ENCODE measurements around the gene MIOX.

The MIOX gene

GRCh38 chr22:50486561-50487289, at the start of gene MIOX:
TSS of gene MIOX (plus strand) at chr22:50486859. CDS start at chr22:50486898, 39 bp downstream.
- H3K4me3 Mint-ChIP-seq = no peak within 1 kb of the TSS
- CTCF ChIA-PET = interaction anchor here (0.7 to 2.0 kb wide), 2 partner anchors 11 to 12 kb away, joined by 4 to 10 read pairs; no protein-coding TSS in a partner anchor
- peak within 1 kb of the TSS; percentile 58 for H3K27ac Mint-ChIP-seq

GRCh38 chr22:50437511-50438304, 49.0 kb upstream of the MIOX start:
- H3K4me3 Mint-ChIP-seq = no peak overlapping the region
- peaks cover 7% of the 10 kb centered on the region for H3K36me3 Mint-ChIP-seq
- no peak for DNase-seq
- no peak overlapping the region for H3K27ac Mint-ChIP-seq
- CTCF ChIA-PET = interaction anchor here (1.7 kb wide), 1 partner anchor 14 kb away, joined by 4 read pairs; no protein-coding TSS in a partner anchor
- H3K27me3 Mint-ChIP-seq = no peaks in the 10 kb centered on the region
- H3K9me3 Mint-ChIP-seq = no peaks in the 10 kb centered on the region
- H3K4me1 Mint-ChIP-seq = no peaks in the 10 kb centered on the region

More at GRCh38 chr22:50486561-50487289, at the start of gene MIOX:
- DNase-seq = no peak
- no peaks in the 10 kb centered on the region for H3K9me3 Mint-ChIP-seq
- H3K27me3 Mint-ChIP-seq = peaks cover 50% of the 10 kb centered on the region
- no peaks in the 10 kb centered on the region for H3K36me3 Mint-ChIP-seq
- peaks cover 16% of the 10 kb centered on the region for H3K4me1 Mint-ChIP-seq

- no peak for DNase-seq
- peaks cover 2% of the 10 kb centered on the region for H3K4me1 Mint-ChIP-seq
- no peak overlapping the region for H3K4me3 Mint-ChIP-seq
- no peaks in the 10 kb centered on the region for H3K9me3 Mint-ChIP-seq
- H3K27me3 Mint-ChIP-seq = no peaks in the 10 kb centered on the region
- CTCF ChIA-PET = interaction anchor here (1.7 kb wide), 1 partner anchor 13 kb away, joined by 4 read pairs; no protein-coding TSS in a partner anchor
- H3K27ac Mint-ChIP-seq = no peak overlapping the region
- peaks cover 11% of the 10 kb centered on the region for H3K36me3 Mint-ChIP-seq
Measured at GRCh38 chr22:50438305-50439275, 48.1 kb upstream of the MIOX start.

- DNase-seq = no peak
- Mint-ChIP-seq H3K27me3 (no peaks in the 10 kb centered on the region), H3K27ac (no peak overlapping the region), H3K4me1 (peaks cover 2% of the 10 kb centered on the region), H3K36me3 (peaks cover 11% of the 10 kb centered on the region), H3K4me3 (no peak overlapping the region), H3K9me3 (no peaks in the 10 kb centered on the region)
- CTCF ChIA-PET = interaction anchor here (1.7 kb wide), 1 partner anchor 12 kb away, joined by 4 read pairs; no protein-coding TSS in a partner anchor
Measured at GRCh38 chr22:50439314-50439870, 47.3 kb upstream of the MIOX start.

GRCh38 chr22:50439871-50440331, 46.8 kb upstream of the MIOX start:
- peaks cover 2% of the 10 kb centered on the region for H3K4me1 Mint-ChIP-seq
- CTCF ChIA-PET = no interaction called here
- H3K27me3 Mint-ChIP-seq = no peaks in the 10 kb centered on the region
- peaks cover 11% of the 10 kb centered on the region for H3K36me3 Mint-ChIP-seq
- no peak for DNase-seq
- no peak overlapping the region for H3K4me3 Mint-ChIP-seq
- no peaks in the 10 kb centered on the region for H3K9me3 Mint-ChIP-seq
- H3K27ac Mint-ChIP-seq = no peak overlapping the region

- H3K36me3 Mint-ChIP-seq = peaks cover 12% of the 10 kb centered on the region
- no peaks in the 10 kb centered on the region for H3K9me3 Mint-ChIP-seq
- DNase-seq = no peak
- peaks cover 8% of the 10 kb centered on the region for H3K4me1 Mint-ChIP-seq
- H3K27ac Mint-ChIP-seq = no peak overlapping the region
- CTCF ChIA-PET = no interaction called here
- no peaks in the 10 kb centered on the region for H3K27me3 Mint-ChIP-seq
- H3K4me3 Mint-ChIP-seq = no peak overlapping the region
Measured at GRCh38 chr22:50440544-50441249, 46.0 kb upstream of the MIOX start.

GRCh38 chr22:50441428-50441993, 45.1 kb upstream of the MIOX start:
- H3K4me1 Mint-ChIP-seq = peaks cover 11% of the 10 kb centered on the region
- H3K27me3 Mint-ChIP-seq = no peaks in the 10 kb centered on the region
- no peaks in the 10 kb centered on the region for H3K9me3 Mint-ChIP-seq
- H3K36me3 Mint-ChIP-seq = peaks cover 16% of the 10 kb centered on the region
- DNase-seq = no peak
- CTCF ChIA-PET = no interaction called here
- peak overlapping the region; percentile 23 for H3K4me3 Mint-ChIP-seq
- peak overlapping the region; percentile 33 for H3K27ac Mint-ChIP-seq

- H3K36me3 Mint-ChIP-seq = peaks cover 24% of the 10 kb centered on the region
- H3K9me3 Mint-ChIP-seq = no peaks in the 10 kb centered on the region
- DNase-seq = no peak
- CTCF ChIA-PET = interaction anchor here (0.7 kb wide), 1 partner anchor 54 kb away, joined by 3 read pairs; no protein-coding TSS in a partner anchor
- H3K27me3 Mint-ChIP-seq = no peaks in the 10 kb centered on the region
- H3K4me1 Mint-ChIP-seq = peaks cover 11% of the 10 kb centered on the region
- H3K27ac Mint-ChIP-seq = peak overlapping the region; percentile 37
- H3K4me3 Mint-ChIP-seq = no peak overlapping the region
Measured at GRCh38 chr22:50443197-50443596, 43.5 kb upstream of the MIOX start.

- no peaks in the 10 kb centered on the region for H3K27me3 Mint-ChIP-seq
- peaks cover 11% of the 10 kb centered on the region for H3K4me1 Mint-ChIP-seq
- no peak overlapping the region for H3K27ac Mint-ChIP-seq
- no peak overlapping the region for H3K4me3 Mint-ChIP-seq
- no peak for DNase-seq
- H3K36me3 Mint-ChIP-seq = peaks cover 31% of the 10 kb centered on the region
- CTCF ChIA-PET = interaction anchor here (0.6 to 0.7 kb wide), 2 partner anchors 55 to 126 kb away, joined by 3 to 4 read pairs; no protein-coding TSS in a partner anchor
- no peaks in the 10 kb centered on the region for H3K9me3 Mint-ChIP-seq
Measured at GRCh38 chr22:50443801-50444625, 42.6 kb upstream of the MIOX start.

- CTCF ChIA-PET = interaction anchor here (0.6 to 1.0 kb wide), 4 partner anchors 24 to 176 kb away, joined by 3 to 4 read pairs (median 3); no protein-coding TSS in a partner anchor
- H3K4me1 Mint-ChIP-seq = peaks cover 11% of the 10 kb centered on the region
Measured at GRCh38 chr22:50444663-50445062, 42.0 kb upstream of the MIOX start.

GRCh38 chr22:50445071-50445879, 41.4 kb upstream of the MIOX start:
- Mint-ChIP-seq H3K36me3 (peaks cover 38% of the 10 kb centered on the region), H3K9me3 (no peaks in the 10 kb centered on the region), H3K27ac (peak overlapping the region; percentile 65), H3K4me1 (peaks cover 11% of the 10 kb centered on the region), H3K27me3 (no peaks in the 10 kb centered on the region), H3K4me3 (no peak overlapping the region)
- no peak for DNase-seq
- CTCF ChIA-PET = interaction anchor here (0.6 to 1.2 kb wide), 4 partner anchors 24 to 175 kb away, joined by 3 read pairs; no protein-coding TSS in a partner anchor

More at GRCh38 chr22:50444663-50445062, 42.0 kb upstream of the MIOX start:
- DNase-seq = no peak
- peak overlapping the region; percentile 65 for H3K27ac Mint-ChIP-seq
- H3K27me3 Mint-ChIP-seq = no peaks in the 10 kb centered on the region
- H3K4me3 Mint-ChIP-seq = no peak overlapping the region
- peaks cover 35% of the 10 kb centered on the region for H3K36me3 Mint-ChIP-seq
- no peaks in the 10 kb centered on the region for H3K9me3 Mint-ChIP-seq

Measured in activated naive CD4-positive, alpha-beta T cell treated with anti-CD3 and anti-CD28 coated beads, Interleukin-2, amount 10 ng/mL, durations not matched to agents 7 days and 5 days (primary cell).